Skin of body (tissue), 3 donors: ENCODE data around the gene DCPS. TPM values are rescaled to one million over a fixed set of nuclear protein-coding genes. Genes with fewer than 3 reads are reported as not detected.
"Not testable (repeated sequence)": the region's sequence is repeated elsewhere in the genome, so short reads cannot be mapped to it uniquely, and the experiment has no call there.

Experiments
- DNase-seq: peaks from one replicate; lab custom pipeline; 2025; lab: John Stamatoyannopoulos, UW
- small RNA-seq: library from RNA; depleted of rRNA; stranded (forward); fragments of <200 nt; gene quantifications from one replicate; pipeline ENCODE3, GENCODE V24; 2014; ENCODE audit warnings: low replicate concordance
- total RNA-seq: library from RNA; depleted of rRNA; stranded (reverse); fragments of >200 nt; gene quantifications from one replicate; pipeline ENCODE4 v1.2.3, GENCODE V29; 2014

Gene DCPS
- total RNA-seq, 1 donor from 2014 or later: 6.3 TPM

DNA sequence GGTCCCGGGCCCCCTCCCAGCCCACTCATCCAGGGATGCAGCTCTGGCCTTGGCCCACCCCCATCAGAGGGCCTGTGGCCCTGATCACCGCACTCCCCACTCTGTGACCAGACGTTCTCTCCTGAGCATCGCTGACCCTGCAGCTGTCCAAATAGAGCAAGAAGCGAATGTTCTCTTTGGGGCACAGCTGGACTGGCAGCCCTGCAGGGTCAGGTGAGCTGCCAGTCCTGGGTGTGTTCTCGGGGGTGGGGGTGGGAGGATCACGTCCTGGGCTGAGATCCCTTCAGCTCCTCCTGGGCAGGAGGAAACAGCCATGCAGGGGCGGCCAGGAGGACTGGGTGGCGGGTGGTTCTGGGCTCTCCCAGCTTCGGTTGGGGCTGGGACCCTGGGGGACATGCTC, 78.1 kb downstream of the DCPS start:
- not testable (repeated sequence) for DNase-seq

DNA sequence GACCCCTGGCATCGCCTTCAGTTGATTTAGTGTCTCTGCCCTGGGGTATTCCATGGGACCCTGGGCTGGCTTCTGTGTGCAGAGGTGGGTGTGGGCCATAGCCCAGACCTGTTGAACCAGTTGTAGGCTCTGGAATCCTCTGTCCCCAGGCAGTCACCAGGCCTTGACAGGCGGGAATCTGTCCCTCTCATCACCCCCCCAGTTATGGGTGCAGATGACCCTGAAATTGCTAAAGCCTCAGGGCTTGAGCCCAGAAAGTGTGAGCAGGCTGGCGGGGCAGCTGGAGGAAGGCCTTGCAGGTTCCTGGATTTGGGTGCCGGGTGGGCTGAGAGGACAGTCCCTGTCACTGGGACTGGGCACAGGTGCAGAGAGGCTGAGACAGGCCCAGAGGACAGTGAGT, 78.8 kb downstream of the DCPS start:
- DNase-seq: not testable (repeated sequence)

DNA sequence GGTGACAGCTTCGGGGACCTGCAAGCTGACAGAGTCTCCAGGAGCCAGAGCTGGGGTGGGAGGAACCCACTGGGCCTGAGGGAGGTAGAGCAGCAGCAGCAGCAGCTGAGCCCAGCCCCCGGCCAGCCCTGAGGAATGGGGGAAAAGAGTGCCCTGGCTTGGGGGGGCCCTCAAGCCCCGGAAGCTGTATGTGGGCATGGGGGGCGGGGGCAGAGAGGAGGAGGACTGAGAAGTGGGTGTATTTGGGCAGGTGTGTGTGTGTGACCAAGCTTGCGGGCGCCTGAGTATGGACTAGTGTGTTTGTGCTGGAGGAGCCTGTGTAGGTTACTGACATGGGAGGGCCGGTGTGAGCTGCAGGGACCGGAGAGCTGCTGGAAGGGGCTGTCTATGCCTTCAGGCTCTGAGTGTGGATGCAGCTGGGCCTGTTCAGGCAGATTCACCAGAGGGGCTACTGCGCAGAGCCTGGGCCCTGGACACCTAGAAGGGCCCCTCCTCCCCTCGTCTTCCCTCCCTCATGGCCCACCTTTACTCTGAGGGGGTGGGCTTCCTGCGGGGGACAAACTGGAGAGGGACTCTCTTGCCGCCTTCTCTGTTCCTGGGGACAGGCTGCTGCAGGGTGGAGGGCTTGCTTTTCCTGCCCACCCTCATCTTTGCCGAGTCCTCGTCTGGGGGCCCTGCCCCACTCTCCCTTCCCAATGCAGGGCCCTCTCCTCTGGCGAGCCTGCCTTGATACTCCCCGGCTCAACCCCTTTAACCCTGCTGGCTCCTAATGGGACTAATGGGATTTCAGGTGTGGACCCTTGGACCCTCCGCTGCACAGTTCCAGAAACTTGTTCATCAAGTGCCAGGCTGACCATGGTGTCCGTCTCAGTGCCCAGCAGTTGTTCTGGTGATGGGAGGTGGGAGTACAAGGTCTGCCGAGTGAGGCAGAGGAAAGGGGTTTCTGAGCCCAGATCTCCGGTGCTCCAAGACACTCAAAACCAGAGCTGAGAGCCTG, 79.8 kb downstream of the DCPS start:
- no peak for DNase-seq

GRCh38 chr11:126384449-126385070, 80.7 kb downstream of the DCPS start:
- DNase-seq: no peak

DNA sequence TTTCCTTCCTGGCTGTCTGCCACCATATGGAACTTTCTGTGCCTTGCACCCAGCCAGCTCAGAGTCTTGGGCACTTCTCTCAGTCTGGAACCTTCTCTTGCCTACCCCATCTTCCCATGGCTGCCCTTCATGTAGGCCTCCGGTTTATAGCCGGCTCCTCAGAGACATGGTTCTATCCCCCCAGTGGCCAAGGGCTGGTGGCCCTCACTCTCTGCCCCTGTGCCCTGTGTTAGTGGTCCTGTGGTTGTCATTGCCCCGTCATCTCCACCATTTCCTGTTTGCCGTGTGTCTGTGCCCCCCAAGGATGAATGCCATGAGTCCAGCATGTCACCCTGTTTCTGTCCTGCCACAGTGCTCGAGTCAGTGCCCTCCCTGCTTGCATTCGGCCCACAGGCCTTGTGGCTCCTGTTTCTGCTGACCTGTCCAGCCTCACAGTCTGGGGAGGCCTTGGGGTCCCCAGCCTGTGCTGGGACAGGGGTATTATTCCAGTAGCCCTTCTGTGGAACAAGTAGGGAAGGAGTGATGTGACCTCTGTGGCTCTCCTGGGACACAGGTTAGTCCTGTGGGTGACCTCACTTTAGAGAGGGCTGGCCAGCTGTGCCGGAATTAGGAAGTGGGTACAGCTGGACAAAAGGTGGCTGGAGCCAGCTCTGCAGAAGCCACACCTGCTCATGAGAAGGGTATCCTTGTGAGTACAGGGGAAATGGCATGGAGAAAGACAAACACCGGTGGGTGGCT, 82.3 kb downstream of the DCPS start:
- DNase-seq: no peak

GRCh38 chr11:126386729-126387071, 82.8 kb downstream of the DCPS start:
- not testable (repeated sequence) for DNase-seq

DNA sequence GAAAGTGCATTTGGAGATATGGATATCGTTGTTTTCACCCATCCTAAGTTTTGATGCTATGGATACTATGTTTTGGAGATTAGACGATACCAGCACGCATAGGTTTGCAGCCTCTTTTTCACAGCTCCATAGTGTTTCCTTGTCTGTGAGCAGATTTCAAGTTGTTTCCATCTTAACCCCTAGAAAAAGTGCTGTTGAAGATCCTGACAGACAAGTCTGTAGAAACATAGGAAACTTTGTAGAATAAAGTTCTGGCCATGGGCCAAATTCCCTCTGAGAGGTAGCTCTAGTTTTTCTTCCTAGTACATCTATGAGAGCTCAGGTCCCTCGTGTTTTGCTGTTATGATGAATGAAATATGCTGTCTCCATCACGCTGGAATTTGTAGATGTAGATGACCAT, 84.0 kb downstream of the DCPS start:
- DNase-seq: no peak

DNA sequence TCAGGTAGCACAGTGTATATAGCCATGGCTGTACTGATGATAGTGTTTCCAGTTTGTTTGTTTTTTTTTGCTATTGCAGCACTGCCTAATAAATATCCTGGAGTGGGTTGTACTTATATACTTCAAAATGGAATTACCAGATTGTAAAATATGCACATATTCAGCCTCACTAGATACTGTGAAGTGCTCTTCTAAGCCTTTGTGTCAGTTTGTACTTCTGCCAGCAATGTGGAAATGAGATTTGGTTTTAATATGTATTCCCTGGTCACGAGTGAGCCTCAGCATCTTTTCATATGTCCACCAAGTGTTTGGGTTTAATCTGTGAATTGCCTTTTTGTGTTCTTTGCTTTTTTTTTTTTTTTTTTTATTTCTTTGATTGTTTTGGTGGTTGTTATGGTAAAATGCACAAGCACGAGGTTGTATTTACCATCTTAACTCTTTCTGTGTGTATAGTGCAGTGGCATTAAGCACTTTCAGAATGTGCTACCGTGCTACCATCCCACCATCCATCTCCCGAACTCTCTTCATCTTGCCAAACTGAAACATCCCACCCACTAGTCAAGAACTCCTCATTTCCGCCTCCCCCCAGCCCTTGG, 86.5 kb downstream of the DCPS start:
- DNase-seq: no peak

- DNase-seq: no peak
Observed at GRCh38 chr11:126391286-126391954, 87.6 kb downstream of the DCPS start.

DNA sequence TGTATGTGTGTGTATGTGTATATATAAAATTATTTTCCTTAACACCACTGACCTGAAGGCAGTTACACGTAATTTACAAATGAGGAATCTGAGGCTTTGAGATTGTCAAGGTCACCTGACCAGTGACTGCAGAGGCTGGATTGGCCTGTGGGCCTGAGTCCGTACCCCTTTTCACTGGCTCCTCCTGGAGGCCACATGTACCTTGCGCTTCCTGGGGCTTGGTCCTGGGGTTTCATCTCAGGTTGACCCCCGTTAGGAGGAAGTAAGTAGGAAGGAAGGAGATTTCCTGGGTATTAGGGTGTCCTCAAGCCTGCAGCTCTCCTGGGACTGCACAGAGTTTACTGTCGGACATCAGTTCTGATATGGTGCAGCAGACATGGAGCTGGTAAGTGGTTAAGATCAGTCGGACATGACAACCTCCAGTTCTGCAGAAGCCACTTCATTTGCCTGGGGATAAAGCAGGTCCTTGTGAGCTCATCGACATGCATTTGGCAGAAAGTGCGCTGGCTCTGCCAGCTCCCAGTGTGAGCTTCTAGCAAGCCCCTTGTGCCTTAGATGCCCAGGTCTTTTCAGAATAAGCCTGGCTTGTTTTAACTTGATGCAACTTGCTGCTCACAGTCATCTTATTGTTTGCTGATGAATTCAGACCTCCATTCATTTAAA, 88.2 kb downstream of the DCPS start:
- no peak for DNase-seq

- no peak for DNase-seq
Observed at GRCh38 chr11:126392633-126393013, 88.8 kb downstream of the DCPS start.

DNA sequence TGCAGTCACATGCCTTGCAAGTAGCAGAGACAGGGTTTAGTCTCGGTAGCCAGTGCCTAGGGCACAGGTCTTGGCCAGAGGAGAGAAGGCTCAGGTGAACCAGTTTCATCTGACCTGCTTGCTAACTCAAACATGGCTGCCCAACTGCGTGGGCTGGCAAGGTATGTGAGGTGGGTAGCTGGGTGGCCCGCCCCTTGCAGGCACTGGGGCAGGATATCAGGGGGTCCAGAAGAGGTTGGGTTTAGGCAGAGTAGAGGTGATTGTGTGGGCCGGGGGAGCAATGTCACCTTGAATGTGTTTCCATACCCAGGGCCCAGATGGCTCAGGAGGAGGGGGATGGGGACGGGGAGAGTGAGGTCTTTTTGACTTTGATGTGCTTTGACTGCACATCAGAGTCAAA, 89.3 kb downstream of the DCPS start:
- DNase-seq: no peak

- no peak for DNase-seq
Observed at GRCh38 chr11:126394036-126394435, 90.2 kb downstream of the DCPS start.

DNA sequence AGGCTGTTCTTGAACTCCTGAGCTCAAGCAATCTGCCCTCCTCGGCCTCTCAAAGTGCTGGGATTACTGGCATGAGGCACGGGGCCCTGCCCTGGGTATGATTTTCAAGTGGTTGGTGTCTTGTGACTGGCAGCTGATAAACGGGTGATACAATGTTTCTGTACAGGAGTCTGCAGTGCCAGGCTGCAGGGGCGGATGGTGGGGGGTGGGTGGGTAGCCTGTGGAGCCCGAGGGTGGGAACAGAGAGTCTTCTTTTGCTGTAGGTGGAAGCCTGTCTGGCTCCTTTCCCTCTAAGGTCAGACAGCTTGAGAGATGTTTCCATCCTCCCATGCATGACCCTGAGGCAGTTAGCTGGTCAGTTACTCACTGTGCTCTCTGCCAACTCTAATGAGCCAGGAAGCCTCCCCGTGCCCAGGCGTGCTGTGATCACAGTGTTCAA, 90.8 kb downstream of the DCPS start:
- DNase-seq: not testable (repeated sequence)

Small RNA genes within 50 kb of the gene (small RNA-seq; reads per million reads assigned to genes)
- not detected for gene AP001318.3

Other genes starting within 250 kb of the DCPS start
- 71.8 TPM for gene CDON, start 241.2 kb upstream of the DCPS start, total RNA-seq
- 25.0 TPM for gene RPUSD4, start 92.4 kb upstream of the DCPS start, total RNA-seq
- 13.0 TPM for gene FAM118B, start 92.3 kb upstream of the DCPS start, total RNA-seq
- gene SRPRA, start 35.2 kb upstream of the DCPS start, total RNA-seq: 32.4 TPM
- 15.3 TPM for gene FOXRED1, start 34.9 kb upstream of the DCPS start, total RNA-seq
- gene TIRAP, start 21.0 kb upstream of the DCPS start, total RNA-seq: 3.9 TPM
- 34.3 TPM for gene ST3GAL4, start 51.6 kb downstream of the DCPS start, total RNA-seq